Daoy (cell line): ENCODE measurements around the gene ZMYND8. TPM values are rescaled to one million over a fixed set of nuclear protein-coding genes. Genes with fewer than 3 reads are reported as not detected.
A peak's percentile ranks its signal among the peaks of the same experiment; 100 is the strongest.
"Not testable (repeated sequence)": the region's sequence is repeated elsewhere in the genome, so short reads cannot be mapped to it uniquely, and the experiment has no call there.

Experiments
- DNase-seq: peaks from one replicate; pipeline ENCODE4 v3.0.0-alpha.2; 2015; ENCODE audit warnings: low read depth
- total RNA-seq: library from RNA; depleted of rRNA; stranded (reverse); fragments of >200 nt; shearing (Covaris generic); gene quantifications from 2 replicates; pipeline ENCODE4 v1.2.3, GENCODE V29; 2014

The ZMYND8 gene
- total RNA-seq, 1 experiment from 2014 or later: 15.4 TPM

- DNase-seq: peak; percentile 14
These were observed 152.3 kb downstream of the ZMYND8 start for GRCh38 chr20:47204008-47204849.

DNA sequence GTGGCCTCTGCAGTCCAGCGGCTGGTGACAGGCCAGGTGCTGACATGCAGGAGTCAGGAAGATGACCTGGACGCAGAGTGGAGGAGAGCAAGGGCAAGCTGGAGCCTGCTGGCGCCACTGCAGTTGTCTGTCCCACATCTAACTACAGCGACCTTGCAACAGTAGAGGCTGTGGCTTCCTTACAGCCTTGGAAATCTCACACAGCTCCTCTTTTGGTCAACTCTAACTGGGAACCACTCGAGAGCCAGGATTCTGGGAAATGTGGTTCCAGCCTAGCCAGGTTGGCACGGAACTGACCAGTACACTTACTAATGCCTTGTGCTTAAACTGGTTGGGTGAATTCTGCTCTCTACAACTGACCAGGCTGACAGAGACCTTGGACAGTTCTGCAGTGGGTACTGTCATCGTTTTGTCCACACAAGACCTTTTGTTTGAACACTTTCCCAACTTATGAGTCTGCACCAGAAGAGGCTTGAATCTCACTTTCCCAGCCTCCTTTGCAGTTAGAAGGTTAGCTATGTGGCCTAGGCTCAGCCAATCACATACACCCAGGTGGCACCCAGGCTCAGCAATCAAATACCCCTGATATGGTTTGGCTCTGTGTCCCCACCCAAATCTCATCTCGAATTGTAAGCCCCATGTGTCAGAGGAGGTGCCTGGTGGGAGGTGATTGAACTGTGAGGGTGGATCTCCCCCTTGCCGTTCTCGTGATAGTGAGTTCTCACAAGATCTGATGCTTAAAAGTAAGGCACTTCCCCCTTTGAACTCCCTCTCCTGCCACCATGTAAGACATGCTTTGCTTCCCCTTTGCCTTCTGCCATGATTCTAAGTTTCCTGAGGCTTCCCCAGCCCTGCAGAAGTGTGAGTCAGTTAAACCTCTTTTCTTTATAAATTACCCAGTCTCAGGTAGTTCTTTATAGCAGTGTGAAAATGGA is 153.5 kb downstream of the ZMYND8 start:
- no peak for DNase-seq

- no peak for DNase-seq
These were observed 155.3 kb downstream of the ZMYND8 start for GRCh38 chr20:47201074-47201730.

DNA sequence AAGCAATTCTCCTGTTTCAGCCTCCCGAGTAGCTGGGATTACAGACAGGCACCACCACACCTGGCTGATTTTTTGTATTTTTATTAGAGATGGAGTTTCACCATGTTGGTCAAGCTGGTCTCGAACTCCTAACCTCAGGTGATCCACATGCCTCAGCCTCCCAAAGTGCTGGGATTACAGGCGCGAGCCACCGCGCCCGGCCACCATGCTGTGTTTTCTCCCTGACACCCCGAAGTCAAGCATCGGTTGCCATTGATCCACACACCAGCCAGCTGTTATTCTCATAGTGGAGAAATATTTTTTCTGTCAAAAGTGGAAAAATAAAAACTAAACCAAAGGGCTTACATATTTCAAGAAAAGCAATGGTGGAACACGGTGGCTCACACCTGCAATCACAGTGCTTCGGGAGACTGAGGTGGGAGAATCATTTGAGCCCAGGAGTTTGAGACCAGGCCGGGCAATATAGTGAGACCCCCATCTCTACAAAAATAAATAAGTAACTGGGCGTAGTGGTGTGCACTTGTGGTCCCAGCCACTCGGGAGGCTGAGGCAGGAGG is 157.4 kb downstream of the ZMYND8 start:
- no peak for DNase-seq

DNA sequence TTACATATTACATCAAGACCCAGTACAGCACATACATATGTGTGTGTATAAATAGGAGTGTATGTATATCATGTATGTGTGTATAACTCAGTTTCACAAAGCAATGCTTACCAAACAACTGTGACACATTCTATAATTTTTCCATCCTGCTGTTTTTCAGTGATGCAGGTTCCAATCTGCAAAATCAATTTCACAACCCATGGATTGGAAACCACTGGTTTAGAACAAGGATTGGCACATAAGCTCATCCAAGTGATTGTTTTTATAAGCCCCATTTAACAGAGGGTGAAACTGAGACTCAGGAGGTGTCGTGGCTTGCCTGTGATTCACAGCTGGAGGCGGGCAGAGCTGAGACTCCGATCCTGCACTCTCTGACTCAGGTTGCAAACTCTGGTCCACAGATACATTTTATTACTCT is 158.2 kb downstream of the ZMYND8 start:
- DNase-seq: no peak

GRCh38 chr20:47196091-47197081 is 160.1 kb downstream of the ZMYND8 start:
- DNase-seq: peak; percentile 73

- DNase-seq: no peak
These were observed 160.9 kb downstream of the ZMYND8 start for GRCh38 chr20:47195573-47195972.

- no peak for DNase-seq
These were observed 164.5 kb downstream of the ZMYND8 start for GRCh38 chr20:47191956-47192355.

- no peak for DNase-seq
These were observed 165.3 kb downstream of the ZMYND8 start for GRCh38 chr20:47191074-47191673.

DNA sequence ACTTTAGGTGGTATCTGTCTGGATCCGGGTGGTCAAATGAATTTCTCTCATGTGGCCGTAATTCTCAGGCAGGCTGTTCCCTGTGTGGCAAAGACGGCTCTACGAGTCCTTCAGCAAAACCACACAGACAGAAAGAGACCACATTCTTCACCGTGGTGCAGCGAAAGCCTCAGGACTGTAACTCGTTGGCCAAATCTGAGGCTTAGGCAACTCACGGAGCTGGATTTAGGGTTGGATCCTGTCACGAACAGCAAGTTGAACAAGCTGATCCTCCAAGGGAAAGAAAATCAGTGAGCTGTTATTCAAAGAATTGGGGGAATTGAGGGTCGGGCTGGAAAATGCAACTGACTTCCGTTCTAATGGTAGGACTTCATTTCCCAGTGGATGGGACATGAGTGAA is 167.4 kb downstream of the ZMYND8 start:
- DNase-seq: no peak

- no peak for DNase-seq
These were observed 168.0 kb downstream of the ZMYND8 start for GRCh38 chr20:47188540-47188939.

DNA sequence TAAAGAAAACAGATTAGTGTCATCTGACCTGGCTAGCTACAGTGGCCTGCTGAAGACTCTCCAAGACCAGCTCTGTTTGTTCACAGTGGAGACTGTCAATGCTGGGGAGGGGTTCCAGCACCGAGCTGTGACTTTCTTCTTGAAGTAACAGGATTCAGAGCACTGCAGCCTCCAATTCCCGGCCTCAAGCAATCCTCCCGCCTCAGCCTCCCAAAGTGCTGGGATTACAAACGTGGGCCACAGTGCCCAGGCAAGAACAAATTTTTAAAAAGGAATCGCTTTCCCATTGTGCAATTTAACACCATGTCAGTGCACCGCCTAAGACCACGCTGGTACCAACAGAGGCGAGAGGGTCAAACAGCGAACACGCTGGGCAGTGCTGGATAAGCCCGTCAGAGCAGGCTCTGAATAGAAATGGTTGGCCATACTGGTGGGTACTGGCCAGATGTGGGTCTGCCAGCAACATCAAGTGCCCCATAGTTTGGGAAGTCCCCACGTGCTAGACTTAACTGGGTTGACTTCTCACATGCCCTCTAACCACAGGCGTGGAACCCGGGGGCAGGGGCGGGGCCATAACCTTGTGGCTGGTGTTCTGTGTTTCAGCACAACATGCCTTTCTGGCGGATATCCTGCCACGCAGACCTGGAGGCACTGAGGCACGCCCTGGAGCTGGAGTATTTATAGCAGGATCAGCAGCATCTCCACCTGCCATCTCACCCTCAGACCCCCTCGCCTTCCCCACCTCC is 168.9 kb downstream of the ZMYND8 start:
- no peak for DNase-seq

- DNase-seq: no peak
These were observed 173.1 kb downstream of the ZMYND8 start for GRCh38 chr20:47183367-47183766.

GRCh38 chr20:47181056-47181862 is 175.2 kb downstream of the ZMYND8 start:
- DNase-seq: peak; percentile 77

- DNase-seq: no peak
These were observed 177.2 kb downstream of the ZMYND8 start for GRCh38 chr20:47179267-47179666.

DNA sequence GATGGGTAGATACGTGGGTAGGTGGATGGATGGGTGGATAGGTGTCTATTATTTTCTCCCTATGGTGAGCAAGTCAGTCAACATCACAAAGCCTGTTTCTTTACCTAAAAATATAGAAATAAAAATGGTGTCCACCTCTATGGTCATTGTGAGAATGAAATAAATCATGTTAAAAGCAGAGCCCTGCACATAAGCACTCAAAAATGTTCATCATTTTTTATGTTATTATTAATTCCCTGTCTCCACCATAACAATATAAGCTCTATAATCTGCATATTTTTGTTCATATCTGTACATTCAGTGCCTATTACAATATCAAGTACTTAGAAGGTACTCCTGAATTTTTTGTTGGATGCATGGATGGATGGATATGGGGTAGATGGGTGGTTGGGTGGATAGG is 177.6 kb downstream of the ZMYND8 start:
- DNase-seq: no peak

GRCh38 chr20:47178277-47178676 is 178.2 kb downstream of the ZMYND8 start:
- DNase-seq: no peak

DNA sequence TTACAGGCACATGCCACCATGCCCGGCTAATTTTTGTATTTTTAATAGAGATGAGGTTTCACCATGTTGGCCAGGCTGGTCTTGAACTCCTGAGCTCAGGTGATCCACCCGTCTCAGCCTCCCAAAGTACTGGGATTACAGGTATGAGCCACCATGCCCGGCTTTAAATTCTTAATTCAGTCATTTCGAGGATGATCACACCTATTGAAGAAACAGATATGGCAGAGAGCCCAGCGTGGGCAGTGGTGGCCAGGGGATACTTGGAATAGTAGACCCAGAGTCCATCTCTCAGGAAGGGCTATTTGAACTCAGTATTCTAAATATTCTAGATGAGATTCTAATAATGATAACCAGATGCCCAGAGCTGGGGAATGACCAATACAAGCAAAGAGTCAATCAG is 180.3 kb downstream of the ZMYND8 start:
- not testable (repeated sequence) for DNase-seq

DNA sequence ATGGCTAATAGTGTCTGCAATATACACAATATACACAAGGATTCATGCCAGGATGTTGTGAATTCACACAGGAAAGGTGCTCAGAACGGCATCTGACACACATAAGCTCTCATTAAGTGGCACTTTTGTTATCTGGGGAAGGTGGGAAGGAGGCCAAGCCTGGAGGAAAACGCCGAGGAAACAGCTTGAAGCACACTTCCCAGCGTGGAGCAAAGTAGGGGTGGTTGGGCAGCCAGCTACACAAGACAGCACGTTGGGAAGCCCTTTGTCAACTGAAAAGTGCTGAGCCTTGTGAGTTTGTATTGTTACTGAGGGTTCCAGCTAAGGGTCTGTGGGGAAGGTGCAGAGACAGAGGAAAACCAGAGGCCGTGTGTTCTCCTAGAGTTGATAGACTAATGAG is 181.0 kb downstream of the ZMYND8 start:
- DNase-seq: no peak
